NCI-H526 treated with DMSO at 0.1 percent for 48 hours (cell line): ENCODE results near the gene KCNQ1.

Source experiments
- DNase-seq: peaks from one replicate; lab custom pipeline; 2025; lab: John Stamatoyannopoulos, UW

The KCNQ1 gene

DNA sequence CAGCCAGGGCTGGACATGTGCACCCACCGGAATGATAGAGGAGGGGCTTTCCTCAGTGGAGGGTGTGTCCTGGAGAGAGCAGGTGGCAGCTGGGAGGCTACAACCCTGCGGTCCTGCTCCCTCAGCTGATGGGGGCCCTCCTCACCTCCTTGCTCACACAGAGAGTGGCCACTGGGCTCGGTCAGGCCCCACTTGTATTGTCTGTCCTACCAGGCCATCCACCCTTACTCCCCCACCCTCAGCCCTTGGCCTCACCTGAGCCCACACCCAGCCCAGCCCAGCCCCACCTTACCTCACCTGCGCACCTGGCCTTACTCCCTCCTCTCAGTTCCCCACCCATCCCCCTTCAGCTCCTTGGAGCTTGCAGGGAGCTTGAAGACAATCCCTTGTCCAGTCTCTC is 3.6 kb upstream of the KCNQ1 start:
- DNase-seq: no peak

DNA sequence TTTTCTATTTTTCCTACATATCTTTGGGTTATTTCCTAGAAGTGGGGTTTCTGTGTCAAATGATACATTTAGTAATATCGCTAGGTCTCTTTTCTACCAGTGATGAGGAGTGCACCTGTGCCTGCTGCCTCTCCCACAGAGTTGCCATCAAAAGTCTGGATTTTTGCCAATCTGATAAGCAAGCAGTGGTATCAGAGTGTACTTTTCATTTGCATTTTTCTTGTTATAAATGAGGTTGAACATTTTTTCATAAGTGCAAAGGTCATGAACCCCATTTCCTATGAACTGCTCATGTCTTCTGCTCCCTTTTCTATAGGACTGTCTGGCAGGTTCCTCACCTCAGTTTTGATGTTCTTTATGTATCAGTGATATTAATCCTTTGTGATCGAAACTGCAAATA is 2.2 kb upstream of the KCNQ1 start:
- DNase-seq: peak; percentile 40

DNA sequence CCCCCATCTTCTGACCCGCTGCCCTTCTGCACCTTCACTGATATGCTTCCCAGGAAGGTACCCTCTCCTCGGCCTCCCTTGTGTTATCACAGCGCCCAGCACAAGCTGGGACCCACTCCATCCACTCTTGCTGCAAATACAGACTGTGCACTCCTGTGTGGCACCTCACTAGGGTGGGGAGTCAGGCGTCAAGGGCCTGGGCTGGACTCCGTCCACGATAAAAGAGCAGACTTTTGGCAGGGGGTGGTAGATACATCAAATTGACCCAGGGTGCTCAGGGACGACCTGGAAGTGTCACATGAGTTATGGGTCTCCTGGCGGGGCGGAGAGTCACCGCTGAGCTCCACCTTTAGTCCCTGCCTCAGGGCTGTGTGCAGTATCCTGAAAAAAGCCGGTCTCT is 1.4 kb upstream of the KCNQ1 start:
- DNase-seq: no peak

DNA sequence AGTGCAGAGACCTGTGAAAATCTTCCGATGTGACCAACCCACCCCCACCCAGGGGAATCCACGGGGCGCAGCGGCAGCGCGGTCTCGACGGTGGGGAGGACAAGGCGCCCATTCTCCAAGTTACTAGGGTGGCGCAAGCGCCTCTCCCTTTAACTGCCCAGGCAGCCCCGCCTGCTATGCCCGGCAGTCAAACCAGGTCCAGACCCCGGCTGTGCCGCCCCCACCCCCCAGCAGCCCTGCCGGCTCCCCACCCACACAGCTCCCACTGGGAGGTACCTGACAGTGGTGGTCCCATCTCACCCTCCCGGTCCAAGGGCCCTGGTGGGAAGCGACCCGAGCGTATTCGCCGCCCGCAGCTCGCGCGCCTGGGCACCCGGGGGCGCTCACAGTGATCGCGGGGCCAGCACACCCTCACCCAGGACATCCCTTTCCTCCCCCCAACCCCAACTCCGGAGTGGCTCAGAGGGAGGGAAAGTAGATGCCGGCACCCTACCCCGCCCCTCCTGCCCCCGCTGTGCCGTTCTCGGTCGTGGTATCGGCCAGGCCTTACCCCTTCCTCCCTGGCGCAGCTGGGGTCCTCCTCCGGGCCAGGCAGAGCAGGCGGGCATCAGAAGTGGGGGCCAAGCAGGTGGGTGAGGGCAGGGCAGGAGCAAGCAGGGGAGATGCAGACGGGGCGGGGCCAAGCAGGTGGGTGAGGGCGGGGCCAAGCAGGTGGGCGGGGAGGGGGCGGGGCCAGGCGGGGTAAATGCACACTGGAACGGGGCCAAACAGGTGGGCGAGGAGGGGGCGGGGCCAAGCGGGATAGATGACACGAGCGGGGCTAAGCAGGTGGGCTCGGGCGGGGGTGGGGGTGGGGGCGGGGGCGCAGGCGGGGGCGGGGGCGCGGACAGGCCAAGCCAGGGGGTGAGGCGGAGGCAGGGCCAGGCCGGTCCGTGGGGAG is 657 bp upstream of the KCNQ1 start, which contains the start of gene TRPM5:
Gene TRPM5 (minus strand): TSS at position 634 of the 940 bp plus-strand sequence. CDS start 21,478 bp downstream, outside the sequence.
- DNase-seq: no peak

DNA sequence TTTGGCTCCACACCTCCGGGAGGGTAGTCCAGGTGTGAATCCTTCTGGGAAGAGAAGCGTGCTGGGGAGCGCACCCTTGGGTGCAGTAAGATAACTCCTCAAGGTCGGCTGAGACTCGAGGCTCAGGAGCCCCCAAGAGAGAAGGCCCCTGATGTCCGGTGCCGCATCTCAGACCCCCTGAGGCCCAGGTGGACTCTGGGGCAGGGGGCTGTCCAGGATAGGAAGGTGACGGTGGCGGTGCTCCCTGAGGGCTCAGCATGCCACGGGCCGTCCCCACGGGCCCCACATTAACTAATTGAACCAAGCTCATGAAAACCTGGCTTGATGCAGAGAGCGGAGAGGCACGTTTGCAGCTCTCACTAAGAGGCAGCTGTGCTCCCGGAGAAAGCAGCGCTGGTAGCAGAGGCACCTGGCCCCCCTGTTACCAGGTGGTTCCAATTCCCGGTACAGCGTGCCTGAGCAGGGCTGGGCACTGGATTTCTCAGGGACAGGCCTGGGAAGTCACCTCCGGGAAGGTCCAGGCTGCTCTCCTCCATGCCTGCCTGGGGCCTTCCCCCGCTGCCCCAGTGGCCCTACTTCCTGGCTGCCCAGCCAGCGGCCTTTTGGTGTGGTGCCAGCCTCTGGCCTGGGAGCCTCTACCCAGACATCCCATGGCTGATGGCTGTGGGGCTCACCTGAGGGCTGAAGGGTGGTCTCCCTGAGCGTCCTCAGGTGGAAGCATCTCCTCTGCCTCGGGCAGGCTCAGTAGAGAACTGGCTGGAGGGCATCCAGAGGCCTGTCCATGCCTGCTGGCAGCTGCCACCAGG is 1.1 kb downstream of the KCNQ1 start:
- DNase-seq: peak; percentile 25

DNA sequence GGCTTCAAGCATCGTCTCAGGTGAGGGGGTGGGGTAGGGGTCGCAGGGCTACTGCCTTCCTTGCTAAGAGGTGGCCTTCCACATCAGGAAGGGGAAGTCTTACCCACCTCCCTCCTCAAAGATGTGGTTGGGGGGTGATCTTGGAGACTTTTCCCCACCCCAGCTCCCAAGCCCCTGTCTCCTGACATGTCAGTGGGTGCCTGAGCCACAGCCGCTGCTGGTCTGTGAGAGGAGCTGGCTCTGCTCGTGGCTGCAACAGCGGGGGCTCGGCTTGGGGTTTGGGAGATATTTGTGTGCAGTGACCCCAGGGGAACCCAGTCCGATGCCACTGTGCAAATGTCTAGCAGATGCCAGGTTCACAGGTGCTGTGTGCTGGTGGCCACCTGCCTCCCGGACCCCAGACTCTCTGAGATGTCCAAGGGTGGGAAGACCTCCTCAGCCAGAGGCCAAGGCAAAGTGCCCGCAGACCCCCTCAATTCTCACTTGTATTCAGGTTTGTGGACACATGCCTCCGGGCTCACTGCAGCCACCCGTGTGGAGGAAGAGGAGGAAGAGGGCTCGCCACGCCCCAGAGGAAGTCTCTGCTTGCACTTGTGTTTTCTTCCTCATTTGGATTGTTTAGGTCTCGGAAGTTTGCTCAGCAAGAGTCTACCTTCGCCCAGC is 1.9 kb downstream of the KCNQ1 start:
- no peak for DNase-seq

DNA sequence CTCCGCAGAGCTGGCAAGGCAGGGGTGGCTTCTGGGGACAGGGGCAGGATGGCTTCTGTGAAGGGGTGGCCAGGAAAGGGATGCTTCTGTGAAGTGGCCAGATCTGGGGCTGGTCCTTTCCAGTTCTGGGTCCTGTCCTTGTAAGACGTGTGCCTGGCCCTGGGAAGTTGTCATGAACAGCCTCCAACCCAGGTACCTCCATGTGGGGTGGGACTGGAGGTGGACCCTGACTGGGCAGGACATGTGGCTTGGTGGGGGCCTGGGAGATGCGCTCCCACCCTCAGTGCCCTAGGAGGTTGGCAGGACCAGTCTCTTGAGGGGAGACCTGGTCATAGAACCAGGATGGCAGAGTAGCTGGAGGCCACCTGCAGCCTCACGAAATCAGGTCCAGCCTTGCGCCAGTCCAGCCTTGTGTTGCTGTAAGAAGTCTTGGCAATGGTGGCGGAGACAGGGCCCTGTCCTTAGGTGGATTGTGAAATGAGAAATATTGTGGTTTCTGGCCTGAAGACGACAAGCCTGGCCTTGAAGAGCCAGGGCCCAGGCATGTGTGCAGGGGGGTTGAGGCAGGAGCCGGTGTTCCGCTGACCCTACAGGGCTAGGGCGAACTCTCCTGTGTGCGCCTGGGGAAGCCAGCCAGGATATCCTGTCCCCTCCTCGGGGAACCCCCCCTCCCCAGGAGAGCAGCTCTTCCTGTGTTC is 2.6 kb downstream of the KCNQ1 start:
- DNase-seq: no peak

DNA sequence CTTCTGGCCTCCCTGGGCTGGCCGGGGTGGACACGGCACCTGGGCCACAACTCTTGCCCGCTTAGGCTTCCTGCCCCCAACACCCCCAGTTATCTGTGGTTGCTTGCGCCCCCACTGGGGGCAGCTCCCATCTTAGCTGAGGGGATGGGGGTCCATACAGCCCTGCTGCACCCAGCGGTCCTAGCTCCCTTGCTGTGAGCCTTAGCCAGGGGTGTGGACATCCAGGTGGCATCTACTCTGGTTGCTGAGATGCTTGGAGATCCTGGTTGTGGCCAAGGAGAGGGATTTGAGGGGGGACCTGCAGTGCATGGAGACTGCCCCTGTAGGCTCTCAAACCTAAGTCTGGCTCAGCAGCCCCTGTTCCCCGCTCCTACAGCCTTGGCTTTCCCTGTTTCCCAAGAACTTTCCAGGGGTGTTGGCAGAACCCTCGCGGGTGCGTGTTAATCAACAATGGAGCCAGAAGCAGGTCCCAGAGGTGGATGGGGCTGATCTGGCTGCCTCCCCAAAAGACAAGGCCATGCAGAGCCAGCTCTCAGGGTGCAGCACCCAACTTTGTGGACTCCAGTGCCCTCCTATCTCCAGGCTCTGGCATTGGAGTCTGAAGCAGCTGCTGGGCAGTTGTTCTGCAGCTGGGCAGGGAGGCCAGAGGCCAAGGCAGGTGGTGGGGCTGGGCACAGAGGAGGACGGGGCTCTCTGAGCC is 3.3 kb downstream of the KCNQ1 start:
- no peak for DNase-seq

DNA sequence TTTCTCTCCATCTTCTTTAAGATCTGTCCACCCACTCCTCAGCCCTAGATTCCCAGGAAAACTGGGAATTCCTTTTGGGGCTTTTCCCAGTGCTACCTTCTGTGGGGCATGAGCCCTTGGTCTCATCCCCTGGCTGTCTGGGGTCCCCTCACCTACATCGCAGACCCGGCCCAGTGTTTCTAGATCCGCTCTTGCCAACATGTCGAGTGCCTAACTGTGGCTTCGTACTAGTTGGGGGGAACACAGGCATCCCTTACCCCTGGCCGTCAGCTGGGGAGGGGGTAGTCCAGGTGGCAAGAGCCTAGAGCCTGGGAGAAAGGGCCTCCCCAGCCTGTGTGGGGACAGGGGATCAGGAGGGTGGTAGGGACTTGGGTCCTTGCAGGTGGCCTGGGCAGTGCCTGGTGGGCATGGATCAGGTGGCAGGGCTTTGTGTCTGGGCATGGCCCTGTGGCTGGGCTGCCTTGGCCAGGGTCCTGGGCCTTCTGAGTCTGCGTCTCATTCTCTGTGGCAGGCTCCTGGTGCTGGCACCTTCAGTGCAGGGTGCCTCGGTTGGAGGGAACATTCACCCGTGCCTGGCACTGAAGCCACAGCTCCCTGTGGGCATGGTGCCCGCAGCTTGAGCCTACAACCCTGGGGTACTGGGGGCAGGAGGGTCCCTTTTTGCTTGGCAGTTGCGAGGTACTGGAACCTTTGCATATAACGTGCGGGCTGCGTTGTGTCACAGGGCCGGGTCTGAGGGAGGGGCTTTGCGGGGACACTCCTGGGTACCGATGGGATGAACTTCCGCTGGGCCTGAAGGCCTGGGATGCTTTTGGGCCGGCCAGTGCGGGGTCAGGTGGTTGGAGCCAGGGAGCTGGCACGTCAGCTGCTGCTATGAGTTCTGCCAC is 4.1 kb downstream of the KCNQ1 start:
- DNase-seq: no peak

DNA sequence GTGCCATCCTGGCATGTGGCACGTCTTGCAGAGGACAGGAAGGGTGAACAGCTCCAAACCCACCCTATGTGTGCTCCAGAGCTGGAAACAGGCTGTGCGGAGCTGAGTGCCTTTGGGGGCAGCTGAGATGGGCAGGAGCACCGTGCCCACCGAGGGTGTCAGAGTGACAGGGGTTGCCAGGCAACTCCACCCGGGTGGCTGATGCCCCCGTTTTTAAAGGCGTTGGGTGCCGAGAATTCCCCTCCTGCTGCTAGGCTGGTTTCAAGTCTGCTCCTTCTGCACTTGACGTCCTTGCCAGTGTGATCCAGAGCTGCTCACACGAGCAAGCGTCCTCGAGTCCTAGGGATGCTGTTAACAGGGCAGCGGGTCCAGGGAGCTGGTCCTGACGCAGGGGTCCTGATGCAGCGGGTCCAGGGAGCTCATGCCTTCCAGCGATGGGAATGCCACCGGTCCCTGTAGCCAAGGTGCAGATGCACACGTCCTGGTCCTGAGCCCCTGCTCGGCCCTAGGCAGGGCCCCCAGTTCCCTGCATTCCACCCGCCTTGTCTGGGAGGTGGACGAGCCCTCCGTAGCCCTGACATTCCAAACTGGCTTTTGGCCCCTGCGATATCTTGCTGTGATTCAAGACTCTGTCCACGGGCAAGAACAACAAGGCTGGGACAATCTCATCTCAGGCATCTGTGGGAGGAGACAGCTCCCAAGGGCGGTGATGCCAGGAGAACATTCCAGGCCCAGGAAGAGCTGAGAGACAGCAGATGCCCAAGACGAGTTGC is 4.9 kb downstream of the KCNQ1 start:
- no peak for DNase-seq

DNA sequence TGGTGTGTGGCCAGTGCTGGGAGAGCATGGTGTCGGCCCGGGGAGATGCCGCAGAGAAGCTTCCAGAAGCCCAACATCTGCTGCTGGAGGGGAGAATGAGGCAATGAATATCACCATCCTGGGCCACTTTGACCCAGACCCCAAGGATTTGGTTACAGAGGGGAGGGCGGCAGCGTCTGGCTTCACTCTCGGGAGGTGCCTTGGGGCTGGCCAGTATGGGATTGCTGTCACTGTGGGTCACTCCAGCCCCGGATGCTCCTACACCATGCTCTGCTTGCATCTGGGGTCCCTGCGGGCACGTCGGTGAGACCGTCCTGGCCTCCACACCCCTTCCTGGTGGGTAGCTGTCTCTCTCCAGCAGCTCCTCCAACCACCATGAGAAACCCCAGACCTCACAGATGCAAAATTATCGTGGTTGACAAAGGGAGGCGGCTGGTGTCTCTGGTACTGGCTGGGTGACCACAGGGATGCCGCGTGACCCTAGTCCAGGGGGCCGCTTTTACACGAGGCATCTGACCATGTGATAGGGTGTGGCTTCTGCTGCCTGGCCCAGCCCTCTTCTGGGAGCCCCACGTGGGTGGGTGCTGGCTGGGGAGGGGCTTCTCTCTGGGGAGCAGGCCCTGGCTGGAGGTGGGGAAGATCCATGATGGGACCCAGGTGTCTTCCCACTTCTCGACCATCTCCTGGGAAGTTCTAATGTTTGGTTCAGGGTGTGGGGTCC is 5.7 kb downstream of the KCNQ1 start:
- no peak for DNase-seq

DNA sequence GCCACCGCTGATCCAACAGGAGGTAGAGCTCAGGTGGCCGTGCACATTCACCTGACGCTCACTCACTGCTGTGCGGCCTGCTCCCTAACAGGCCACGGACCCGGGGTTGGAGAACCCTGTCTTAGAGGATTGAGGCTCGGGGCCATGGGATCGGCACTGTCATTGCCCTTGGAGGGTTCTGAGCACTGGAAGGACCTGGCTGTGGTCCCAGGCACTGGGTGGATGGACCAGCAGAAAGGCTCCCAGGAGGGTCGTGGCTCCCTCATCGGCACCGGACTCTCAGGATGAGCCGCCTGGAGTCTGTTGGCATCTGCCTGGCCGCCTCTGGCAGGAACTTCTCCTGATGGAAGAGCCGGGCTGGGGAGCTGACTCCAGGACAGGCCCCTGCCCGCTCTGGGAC is 6.5 kb downstream of the KCNQ1 start:
- DNase-seq: no peak

DNA sequence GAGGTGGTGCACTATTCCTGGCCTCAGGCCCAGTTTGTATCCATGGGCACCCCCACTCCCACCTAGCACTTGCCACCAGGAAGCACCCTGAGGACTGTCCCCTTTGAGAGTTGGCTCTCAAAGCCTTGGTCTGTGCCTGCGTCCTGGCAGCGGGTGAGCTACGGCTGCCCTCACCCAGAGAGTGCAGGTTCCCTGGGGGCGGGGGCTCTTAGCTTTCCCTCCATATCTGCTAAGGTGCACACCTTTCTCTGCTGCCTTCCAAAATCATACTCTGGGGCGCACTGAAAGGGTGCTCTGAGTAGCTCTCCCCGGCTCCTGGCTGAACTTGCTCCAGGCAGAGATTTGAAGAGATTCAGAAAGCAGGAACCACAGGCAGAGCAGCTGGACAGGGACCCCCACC is 7.1 kb downstream of the KCNQ1 start:
- DNase-seq: no peak

DNA sequence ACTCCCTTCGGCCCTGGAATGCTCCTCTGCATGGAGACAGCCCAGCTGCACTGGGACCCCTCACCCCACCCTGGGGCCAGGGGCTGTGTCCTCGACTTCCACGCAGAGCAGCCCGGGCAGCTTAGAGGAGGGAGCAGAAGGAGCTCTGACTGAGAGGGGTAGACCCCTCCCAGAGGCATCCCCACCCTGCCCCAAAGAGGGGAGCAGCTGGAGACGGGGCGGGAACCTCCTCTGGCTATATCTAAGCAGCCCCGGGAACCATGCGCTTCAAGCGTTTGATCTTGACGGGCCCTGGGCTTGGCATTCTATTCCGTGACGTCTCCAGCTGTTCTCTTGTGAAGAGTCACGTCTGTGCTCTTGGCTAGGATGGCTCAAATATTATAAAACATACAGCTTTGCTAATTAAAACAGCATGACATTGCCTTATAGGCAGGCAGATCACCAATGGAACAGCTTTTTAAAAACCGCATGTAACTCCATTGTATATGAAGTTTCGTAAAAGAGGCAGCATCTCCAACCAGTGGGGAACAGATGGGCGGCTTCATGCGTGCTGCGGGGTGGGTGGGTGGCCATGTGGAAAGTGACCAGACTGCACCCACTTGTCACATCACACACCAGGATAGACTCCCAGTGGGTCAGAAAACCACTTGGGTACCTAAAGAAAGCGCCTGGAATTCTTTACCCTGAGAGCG is 7.7 kb downstream of the KCNQ1 start:
- DNase-seq: no peak

DNA sequence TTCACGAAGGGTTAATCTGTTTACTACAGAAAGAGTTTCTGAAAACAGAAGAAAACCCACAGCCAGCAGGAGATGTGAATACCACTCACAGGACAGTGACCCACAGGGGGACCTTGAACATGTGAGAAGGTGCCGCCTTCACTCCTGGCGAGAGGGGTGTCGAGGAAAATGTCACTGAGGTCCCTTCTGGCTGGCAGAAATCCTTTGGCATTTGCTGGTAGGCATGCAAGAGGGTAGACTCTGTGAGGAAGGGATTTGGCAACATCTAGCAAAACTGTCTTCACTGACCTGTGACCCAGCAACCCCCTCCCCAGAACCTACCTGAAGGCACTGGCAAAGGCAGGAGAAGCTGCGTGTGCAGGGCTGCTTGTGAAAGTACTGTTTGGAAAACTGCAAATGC is 8.6 kb downstream of the KCNQ1 start:
- no peak for DNase-seq

DNA sequence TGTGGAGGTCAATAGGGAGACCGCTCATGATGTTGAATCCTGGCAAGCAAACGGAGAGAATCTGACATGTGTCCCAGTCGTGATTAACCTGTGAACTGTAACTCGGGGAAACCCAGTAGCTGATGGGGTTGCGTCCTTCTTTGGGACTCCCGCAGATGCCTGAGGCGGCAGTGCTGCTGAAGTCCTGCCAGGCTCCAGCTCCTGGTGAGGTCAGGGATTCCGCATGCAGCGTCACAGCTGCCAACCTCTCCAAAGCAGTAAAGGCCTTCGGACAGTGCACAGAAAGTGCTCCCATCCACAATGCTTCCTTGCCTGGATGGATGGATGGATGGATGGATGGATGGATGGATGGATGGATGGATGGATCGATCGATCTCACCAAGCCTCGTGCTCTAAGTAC is 13.5 kb downstream of the KCNQ1 start:
- no peak for DNase-seq

DNA sequence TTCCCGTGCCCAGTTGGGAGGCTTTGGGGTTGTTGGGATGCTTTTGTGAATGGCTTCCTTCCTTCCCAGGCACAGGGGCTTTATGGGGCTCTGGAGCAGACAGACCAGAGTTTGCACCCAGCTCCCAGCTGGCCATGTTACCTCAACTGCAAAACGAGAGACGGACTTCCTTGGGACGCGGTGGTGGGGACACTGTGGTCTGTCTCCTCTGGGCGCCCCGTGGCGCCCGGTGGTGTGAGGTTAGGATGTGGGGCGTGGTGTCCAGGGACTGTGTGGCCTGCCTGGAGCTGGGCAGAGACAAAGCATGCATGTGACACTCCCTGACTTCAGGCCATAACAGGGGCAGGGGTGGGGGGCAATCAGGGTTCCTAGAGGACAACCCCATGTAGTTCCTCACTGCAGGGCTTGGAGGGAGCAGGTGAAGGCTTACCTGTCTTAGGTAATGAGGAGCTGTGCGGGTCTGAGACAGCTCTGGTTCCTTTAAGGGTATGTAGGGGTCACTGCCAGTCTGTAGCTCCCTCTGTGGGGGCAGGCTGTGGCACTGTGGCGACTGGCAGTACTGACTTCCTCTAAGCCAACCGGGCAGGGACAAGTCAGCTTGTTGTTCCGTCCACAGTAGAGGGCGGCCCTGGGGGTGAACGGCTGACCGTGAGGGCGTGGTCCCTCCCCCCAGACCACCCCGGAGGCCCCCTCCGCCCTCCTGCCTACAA is 14.4 kb downstream of the KCNQ1 start:
- no peak for DNase-seq
